ENCODE data around the gene TCF7L2.

The TCF7L2 gene

GRCh38 chr10:113001599-113002448 lies 51.8 kb downstream of the TCF7L2 start:
- DNase-seq = no peak

DNA sequence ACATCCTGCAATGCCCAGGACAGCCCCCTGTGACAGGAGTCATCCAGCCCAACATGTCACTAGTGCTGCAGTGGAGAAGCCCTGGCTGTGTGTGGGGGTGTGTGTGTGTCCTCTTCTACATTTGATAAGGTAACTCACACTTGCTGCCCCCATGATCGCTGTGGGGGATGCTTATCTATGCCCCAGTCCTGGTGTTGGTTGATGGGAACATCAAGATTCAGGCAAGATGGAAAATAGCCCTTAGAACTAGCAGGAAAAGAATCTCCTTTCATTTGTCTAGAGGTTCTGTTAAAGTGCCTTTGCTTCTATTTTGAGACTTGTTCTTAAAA lies 52.4 kb downstream of the TCF7L2 start:
- no peak for DNase-seq

GRCh38 chr10:113003052-113003451 lies 53.0 kb downstream of the TCF7L2 start:
- DNase-seq = no peak

GRCh38 chr10:113004069-113004618 lies 54.1 kb downstream of the TCF7L2 start:
- DNase-seq = no peak

DNA sequence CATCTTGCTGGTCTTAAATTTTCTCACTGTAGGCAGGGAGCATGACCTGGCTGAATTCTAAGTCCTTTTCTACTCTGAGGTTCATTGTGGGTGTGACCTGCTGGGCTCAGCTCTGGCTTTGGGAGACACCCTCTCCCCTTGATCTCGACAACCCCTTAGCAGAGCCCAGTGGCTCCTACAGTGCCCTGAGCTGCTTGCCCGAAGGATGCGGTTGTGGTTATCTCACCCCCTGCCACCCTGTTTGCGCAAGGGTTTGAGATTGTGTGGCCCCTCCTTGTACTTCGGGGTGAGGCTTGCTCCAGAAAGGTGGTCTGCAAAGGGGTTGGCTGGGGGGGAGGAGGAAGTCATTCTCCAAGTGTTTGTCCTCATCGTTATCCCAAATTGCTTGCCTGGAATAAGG lies 55.3 kb downstream of the TCF7L2 start:
- DNase-seq = no peak

GRCh38 chr10:113006656-113007342 lies 56.8 kb downstream of the TCF7L2 start:
- no peak for DNase-seq

GRCh38 chr10:113007343-113007771 lies 57.3 kb downstream of the TCF7L2 start:
- no peak for DNase-seq

GRCh38 chr10:113007821-113008220 lies 57.8 kb downstream of the TCF7L2 start:
- no peak for DNase-seq

DNA sequence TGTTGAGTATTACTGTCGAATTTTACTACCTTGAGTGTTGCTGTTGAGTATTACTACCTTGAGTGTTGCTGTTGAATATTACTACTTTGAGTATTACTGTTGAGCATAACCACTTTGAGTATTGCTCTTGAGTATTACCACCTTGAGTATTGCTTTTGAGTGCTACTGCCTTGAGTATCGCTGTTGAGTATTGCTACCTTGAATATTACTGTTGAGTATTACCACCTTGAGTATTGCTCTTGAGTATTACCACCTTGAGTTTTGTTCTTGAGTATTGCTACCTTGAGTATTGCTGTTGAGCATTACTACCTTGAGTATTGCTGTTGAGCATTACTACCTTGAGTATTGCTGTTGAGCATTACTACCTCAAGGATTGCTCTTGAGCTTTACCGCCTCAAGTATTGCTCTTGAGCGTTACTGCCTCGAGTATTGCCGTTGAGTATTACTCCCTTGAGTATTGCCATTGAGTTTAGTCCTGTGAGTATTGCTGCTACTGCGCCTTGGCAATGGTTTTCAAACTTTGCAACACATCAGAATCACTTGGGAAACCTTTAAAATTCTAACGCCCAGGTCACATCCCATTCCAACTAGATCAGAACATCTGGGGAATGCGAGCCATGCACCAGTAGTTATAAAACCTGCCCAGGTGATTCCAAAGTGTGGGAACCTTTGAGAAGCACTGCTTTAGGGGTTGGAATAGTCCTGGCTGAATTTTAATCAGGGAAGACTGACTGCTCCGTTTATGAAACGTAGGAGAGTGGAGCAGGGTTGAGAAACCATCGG lies 61.7 kb downstream of the TCF7L2 start:
- no peak for DNase-seq

DNA sequence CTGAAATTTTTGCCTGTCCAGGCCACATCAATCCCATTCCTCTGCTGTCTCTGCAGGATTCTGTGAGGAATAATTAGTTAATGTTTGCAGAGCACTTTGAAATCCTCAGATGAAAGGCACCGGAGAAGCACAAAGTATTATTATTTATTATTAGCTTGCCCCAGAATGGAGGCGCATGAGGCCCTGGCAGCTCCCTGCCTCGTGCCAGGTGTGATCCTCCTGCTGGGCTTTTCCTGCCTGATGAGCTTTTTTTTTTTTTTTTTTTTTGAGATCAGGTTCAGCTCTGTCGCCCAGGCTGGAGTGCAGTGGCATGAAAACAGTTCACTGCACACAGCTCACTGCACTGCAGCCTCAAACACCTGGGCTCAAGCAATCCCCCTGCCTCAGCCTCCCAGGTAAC lies 65.2 kb downstream of the TCF7L2 start:
- peak; percentile 5 for DNase-seq

- DNase-seq = no peak
Measured at GRCh38 chr10:113017376-113017775, 67.3 kb downstream of the TCF7L2 start.

DNA sequence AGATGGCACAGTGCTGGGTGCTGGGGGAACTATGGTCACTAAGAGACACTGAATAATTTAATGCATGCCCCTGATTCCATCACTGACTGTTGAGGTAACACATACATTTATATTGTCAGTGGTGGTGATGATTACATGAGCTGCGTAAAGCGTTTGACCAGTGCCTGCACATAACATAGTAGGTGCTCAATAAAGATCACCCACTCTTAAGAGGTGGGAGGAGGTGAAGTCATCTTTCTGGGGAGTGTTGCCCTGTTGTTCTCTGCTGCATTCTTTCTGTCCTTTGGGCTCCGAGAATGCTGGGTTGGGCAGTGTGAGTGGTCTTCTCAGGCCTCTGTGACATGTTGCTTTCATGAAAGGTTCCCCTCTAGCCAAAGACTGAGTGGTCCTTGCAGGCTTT lies 68.0 kb downstream of the TCF7L2 start:
- no peak for DNase-seq

GRCh38 chr10:113019096-113019495 lies 69.0 kb downstream of the TCF7L2 start:
- no peak for DNase-seq

DNA sequence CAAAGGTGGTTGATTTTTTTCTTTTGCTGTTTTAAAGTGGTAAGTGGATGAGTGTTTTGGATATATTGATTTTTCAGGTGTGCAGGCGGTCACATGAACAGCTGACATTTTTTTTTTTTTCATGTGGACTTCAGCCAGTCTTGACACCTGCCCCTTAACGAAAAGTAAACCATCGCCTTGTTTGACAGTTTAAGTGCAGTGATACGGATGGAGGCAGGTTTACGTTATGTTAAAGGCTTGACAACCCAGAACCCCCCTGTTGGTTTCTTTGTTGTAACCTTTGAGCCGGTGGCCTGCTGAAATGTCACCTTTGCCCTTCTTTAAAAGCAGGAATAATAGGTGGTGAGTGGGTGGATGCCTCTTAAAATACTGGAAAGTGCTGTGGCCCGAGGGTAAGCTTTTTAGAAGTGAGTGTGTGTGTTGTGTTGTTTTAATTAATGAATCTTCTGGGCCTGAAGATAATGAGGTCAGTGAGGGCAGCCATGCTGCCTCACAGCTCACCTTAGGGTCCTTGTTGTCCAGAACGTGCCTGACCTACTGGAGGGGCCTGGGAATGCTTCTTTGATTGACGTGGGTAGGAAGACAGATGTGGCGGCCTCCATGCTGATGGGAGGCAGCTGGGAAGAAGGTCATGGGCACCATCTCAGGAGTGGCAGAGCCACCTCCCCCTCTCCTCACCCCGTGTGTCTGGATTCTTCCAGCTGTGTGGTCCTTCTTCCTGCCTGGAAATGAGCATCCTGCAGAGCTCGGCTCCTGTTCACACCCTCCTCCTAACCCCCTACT lies 69.8 kb downstream of the TCF7L2 start:
- peak; percentile 2 for DNase-seq

DNA sequence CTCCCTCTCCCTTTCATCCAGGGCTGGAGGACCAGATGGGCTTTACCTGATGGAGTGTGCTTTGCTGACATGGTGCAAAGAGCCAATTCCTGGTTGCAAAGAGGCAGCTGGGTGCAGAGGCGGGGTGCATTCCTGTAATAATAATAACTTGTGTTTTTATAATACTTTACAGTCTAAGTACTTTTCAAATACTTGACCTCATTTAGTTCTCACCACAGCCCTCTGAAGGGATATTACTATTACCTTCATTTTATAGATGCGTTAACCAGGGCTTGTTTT lies 70.4 kb downstream of the TCF7L2 start:
- no peak for DNase-seq

DNA sequence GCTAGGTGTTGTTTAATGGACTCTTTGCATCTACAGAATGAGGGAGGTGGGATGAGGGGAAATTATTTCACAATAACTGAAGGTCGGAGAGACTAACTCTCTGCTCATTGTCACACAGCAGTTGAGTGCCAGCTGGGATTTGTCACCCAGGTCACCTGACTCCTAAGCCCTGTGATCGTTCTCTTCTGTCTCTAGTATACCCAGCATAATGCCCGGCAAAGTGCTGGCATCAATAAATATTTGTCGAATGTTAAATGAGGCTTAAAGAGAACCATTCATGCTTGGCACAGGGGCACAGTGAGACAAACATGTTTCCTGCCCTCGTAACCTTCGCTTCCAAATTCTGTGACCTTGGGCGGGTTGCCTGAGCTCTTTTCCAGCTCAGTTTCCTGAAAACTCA lies 70.8 kb downstream of the TCF7L2 start:
- DNase-seq = no peak

DNA sequence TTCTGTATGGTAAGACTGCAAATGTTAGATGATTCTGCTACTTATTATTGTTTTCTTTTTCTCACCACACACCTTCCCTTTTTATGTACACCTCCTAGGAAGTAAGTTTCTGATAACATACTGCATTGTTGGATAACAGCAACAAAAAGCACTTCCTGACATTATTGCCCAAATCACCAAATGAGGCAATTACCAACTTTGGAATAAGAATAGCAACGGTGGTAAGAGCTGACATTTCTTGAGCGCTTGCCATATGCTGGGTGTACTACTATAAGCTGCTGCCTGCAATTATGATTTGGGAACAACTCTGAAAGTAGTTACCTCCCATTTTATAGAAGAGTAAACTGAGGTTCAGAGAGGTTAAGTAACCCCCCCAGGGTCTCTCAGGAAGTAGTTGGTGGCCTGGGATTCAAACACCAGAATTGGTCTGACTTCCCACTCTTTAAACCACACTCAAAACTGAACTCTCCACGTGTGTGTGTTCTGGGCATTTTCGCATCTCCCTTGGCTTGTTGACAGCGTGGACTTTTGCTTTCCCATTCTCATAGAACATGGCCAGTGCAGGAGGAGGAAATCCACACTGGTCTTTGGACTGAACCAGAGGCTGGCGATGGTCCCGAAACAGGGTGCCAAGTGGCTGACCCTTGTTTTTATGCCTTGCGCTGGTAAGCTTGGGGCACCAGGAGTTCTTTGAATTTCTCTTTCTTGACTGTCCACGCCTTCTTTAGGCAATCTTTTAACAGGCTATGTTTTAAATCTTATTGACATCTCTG lies 71.4 kb downstream of the TCF7L2 start:
- no peak for DNase-seq

DNA sequence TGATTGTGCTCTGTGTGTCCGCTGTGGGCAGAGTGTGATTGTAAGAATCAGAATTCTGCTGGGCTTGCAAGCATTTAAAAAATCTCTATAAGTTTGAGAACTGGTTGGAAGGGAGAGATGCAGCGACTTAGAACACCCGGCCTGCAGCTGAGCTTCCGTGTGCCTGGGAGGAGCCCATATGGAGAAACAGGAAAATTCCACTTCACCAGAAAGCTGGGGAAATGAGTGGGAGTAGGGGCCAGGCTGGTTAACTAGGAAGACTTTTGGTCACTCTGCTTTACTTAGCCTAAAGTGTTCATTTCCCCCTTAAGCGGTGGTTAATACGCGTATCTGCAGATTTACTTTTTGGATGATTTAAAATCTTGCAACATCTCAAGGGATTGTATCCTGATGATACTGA lies 72.2 kb downstream of the TCF7L2 start:
- no peak for DNase-seq

DNA sequence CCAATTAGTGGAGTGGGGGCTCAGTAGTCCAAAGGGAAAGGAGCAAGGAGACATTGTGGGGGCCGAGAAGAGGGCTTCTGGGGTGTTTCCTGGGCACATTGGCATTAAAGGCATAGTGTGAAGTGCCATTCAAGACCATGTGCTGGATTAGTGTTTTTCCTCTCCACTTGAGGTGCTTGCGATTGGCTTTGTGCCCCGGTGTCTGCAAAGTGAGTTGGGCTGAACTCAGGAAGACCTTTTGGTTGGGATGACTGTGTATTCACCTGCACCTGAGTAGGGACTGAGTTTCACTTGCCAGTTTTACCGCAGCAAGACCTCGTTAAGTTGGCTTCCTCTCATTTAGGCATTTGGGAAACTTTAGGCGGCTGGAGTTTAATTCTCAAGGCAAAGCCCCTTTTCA lies 73.0 kb downstream of the TCF7L2 start:
- no peak for DNase-seq

- no peak for DNase-seq
Measured at GRCh38 chr10:113024930-113025329, 74.9 kb downstream of the TCF7L2 start.

DNA sequence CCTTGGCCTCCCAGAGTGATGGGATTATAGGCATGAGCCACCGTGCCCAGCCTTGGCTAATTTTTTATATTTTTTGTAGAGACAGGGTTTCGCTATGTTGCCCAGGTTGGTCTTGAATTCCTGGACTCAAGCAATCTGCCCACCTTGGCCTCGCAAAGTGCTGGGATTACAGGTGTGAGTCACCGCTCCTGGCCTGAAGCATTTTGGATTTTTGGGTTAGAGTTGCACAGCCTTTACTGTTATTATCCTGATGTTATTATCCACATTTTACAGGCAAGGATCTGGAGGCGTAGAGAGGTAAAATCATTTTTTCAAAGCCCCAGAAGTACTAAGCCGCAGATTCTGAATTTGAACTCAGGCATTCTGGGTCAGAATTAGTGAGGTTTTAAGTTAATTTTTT lies 75.4 kb downstream of the TCF7L2 start:
- DNase-seq = no peak

- no peak for DNase-seq
Measured at GRCh38 chr10:113026679-113027078, 76.6 kb downstream of the TCF7L2 start.

Measured in NCI-H69 (cell line).